NB4 (cell line): ENCODE results near the gene RBM20.

Experiments
- MYC ChIP-seq: IDR thresholded peaks from 2 replicates; pipeline ENCODE4 v1.6.1; 2011; ENCODE audit warnings: low read depth, low read length
- TF ChIP-seq, protein P1 (sequence below): IDR thresholded peaks from one replicate; pipeline ENCODE4 v1.5.1; 2012; ENCODE audit warnings: low read depth, low read length

DNA sequence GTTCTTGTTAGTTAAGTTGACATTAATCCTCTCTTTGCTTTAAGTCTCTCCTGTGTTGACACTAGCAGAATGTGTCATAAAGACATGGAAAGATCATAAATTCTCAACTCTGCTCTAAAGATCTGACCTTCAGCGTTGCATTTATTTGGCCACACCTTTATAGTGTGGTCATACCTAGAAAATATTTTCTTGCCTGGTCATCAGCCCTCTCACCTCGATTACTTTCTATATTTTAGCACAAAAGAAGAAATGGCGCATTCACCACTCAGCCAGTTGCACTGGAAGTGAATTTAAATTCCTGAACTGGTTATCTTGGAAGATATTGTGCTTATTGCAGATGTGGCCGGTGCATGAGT is 130.9 kb downstream of the RBM20 start:
- TF ChIP-seq, protein P1, sequence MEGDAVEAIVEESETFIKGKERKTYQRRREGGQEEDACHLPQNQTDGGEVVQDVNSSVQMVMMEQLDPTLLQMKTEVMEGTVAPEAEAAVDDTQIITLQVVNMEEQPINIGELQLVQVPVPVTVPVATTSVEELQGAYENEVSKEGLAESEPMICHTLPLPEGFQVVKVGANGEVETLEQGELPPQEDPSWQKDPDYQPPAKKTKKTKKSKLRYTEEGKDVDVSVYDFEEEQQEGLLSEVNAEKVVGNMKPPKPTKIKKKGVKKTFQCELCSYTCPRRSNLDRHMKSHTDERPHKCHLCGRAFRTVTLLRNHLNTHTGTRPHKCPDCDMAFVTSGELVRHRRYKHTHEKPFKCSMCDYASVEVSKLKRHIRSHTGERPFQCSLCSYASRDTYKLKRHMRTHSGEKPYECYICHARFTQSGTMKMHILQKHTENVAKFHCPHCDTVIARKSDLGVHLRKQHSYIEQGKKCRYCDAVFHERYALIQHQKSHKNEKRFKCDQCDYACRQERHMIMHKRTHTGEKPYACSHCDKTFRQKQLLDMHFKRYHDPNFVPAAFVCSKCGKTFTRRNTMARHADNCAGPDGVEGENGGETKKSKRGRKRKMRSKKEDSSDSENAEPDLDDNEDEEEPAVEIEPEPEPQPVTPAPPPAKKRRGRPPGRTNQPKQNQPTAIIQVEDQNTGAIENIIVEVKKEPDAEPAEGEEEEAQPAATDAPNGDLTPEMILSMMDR: no peak
- no peak for TF ChIP-seq MYC
